ENCODE measurements around the gene LBX2. TPM values are rescaled to one million over a fixed set of nuclear protein-coding genes. Genes with fewer than 3 reads are reported as not detected.

Gene LBX2
- total and polyA plus RNA-seq, 9 of the 15 experiments (the other 6 are each of a cell fraction or from before 2014, with no cell fraction given) = 0.39 to 6.2 (median 1.8) TPM; not detected in 1

- TF ChIP-seq DEAF1 (CRISPR knock-in tag; IDR thresholded peaks at IDR 0.05) = 0 out of 2 replicates have a peak, but pooled peaks have one; percentile 20
- TF ChIP-seq SRSF7 (optimal IDR thresholded peaks at IDR 0.05; ENCODE audit: low read depth, low read length) = no peak
- TF ChIP-seq NR2C1 (IDR thresholded peaks at IDR 0.05) = peak; percentile 100
- peak; percentile 100 for TF ChIP-seq NR2C1 (tag; IDR thresholded peaks at IDR 0.05)
- no peak for TF ChIP-seq NUFIP1 (IDR thresholded peaks at IDR 0.05; ENCODE audit: partially characterized antibody)
- peak; percentile 79 for TF ChIP-seq BRD4 (IDR thresholded peaks at IDR 0.05)
- peak; percentile 85 for TF ChIP-seq RBBP5 (IDR thresholded peaks at IDR 0.05; ENCODE audit: borderline replicate concordance, insufficient read depth, low read length, poor library complexity, severe bottlenecking)
- peak; percentile 68 for TF ChIP-seq SP1 (CRISPR knock-in tag; IDR thresholded peaks at IDR 0.05)
- TF ChIP-seq PYGO2 (tag; IDR thresholded peaks at IDR 0.05) = no peak
- 0 out of 2 replicates have a peak, but pooled peaks have one; percentile 4 for TF ChIP-seq ZNF384 (IDR thresholded peaks at IDR 0.05; ENCODE audit: low read depth, low read length)
- no peak for TF ChIP-seq ZBTB7A (IDR thresholded peaks at IDR 0.05; ENCODE audit: borderline replicate concordance, control insufficient read depth, low read depth, low read length)
- TF ChIP-seq ESRRA (IDR thresholded peaks at IDR 0.05; ENCODE audit: borderline replicate concordance, low read depth) = peak; percentile 66
- no peak for TF ChIP-seq THRB (CRISPR knock-in tag; conservative IDR thresholded peaks at IDR 0.05)
- TF ChIP-seq CSDE1 (IDR thresholded peaks at IDR 0.05) = no peak; a peak in 1 of 4 replicates
- TF ChIP-seq MYNN (IDR thresholded peaks at IDR 0.05) = peak; percentile 85
- TF ChIP-seq MYNN (CRISPR knock-in tag; IDR thresholded peaks at IDR 0.05) = no peak
- TF ChIP-seq TRIM25 (IDR thresholded peaks at IDR 0.05; ENCODE audit: borderline replicate concordance) = no peak
- peak; percentile 97 for TF ChIP-seq DNMT1 (IDR thresholded peaks at IDR 0.05)
- TF ChIP-seq HCFC1 (IDR thresholded peaks at IDR 0.05; ENCODE audit: low read depth, low read length) = peak; percentile 84
- no peak for TF ChIP-seq ZBTB5 (IDR thresholded peaks at IDR 0.05)
- TF ChIP-seq FOSL1 (tag; conservative IDR thresholded peaks at IDR 0.05) = peak; percentile 32; the same call in 1 of the 2 replicates
- TF ChIP-seq ZNF282 (CRISPR knock-in tag; IDR thresholded peaks at IDR 0.05) = no peak
- TF ChIP-seq ARID1B (IDR thresholded peaks at IDR 0.05) = peak; percentile 22; the same call in 1 of the 2 replicates
Measured at GRCh38 chr2:74472086-74472944, 27.1 kb downstream of the LBX2 start, which contains the start of gene MRPL53 (continued).

Measured in K562 (cell line).